AG09309 (cell line): ENCODE data around the gene APOBEC3G.

Experiments
- DNase-seq: peaks from one replicate; pipeline ENCODE4 v3.0.0-alpha.2; 2010; ENCODE audit warnings: low read depth
- H3K4me3 ChIP-seq: 2 replicates; pipeline ENCODE4 v1.5.1; 2011; ENCODE audit warnings: mild to moderate bottlenecking, low read depth, low read length, moderate library complexity; ENCODE audit not compliant: control insufficient read depth
- TF ChIP-seq, protein P1 (sequence below): IDR thresholded peaks from 2 replicates; pipeline ENCODE4 v1.5.1; 2011; ENCODE audit warnings: mild to moderate bottlenecking, low read depth, low read length, inconsistent platforms; ENCODE audit not compliant: insufficient read depth, control insufficient read depth; ENCODE audit errors: missing control alignments

The APOBEC3G gene

GRCh38 chr22:39094717-39095389, 17.8 kb downstream of the APOBEC3G start:
- DNase-seq: no peak
- TF ChIP-seq, protein P1, sequence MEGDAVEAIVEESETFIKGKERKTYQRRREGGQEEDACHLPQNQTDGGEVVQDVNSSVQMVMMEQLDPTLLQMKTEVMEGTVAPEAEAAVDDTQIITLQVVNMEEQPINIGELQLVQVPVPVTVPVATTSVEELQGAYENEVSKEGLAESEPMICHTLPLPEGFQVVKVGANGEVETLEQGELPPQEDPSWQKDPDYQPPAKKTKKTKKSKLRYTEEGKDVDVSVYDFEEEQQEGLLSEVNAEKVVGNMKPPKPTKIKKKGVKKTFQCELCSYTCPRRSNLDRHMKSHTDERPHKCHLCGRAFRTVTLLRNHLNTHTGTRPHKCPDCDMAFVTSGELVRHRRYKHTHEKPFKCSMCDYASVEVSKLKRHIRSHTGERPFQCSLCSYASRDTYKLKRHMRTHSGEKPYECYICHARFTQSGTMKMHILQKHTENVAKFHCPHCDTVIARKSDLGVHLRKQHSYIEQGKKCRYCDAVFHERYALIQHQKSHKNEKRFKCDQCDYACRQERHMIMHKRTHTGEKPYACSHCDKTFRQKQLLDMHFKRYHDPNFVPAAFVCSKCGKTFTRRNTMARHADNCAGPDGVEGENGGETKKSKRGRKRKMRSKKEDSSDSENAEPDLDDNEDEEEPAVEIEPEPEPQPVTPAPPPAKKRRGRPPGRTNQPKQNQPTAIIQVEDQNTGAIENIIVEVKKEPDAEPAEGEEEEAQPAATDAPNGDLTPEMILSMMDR: no peak
- H3K4me3 ChIP-seq: no peak overlapping the region

GRCh38 chr22:39095971-39096370, 18.9 kb downstream of the APOBEC3G start:
- H3K4me3 ChIP-seq: no peak overlapping the region
- TF ChIP-seq, protein P1: no peak
- no peak for DNase-seq

DNA sequence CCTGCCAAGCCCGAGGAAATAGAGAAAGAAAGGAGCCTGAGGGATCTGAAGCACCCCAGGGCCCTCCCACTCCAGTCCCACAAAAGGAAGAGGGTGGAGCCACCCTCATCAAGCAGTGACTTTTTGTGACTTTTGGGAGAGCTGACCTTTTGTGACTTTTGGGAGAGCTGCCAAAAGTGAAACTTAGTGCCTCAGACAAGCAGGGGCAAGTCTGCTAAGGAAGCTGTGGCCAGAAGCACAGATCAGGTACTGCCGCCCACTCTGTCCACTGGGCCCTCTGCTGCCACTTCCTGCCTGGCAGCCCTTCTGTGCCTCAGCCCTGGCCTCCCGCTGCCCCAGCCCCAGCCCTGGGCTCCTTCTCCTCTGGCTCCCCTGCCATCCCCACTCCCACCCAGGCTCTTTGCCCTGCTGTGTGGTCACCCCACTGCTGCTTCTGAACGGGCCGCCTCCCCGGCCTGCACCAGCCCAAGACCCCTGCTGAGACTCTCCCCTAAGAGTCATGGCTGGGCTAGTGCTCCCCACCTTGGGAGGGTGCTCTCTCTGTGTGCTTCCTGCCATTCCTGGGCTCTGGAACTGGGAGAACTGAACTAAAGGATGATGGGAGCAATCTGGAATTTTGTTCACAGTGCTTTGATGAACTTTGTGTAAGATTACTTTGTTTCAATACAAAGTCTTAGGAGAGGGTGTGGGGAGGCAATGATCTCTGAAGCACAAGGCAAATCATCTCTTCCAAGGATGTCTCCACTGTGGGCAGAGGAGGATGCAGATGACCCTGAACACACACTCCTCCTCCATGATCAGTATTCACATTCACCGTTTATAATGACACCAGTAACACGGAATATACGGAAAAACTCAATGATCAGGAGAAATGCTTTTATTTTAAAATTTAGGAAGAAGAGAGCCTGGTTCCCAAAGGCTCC, 20.3 kb downstream of the APOBEC3G start, which contains the start of gene APOBEC3H:
Gene APOBEC3H, plus strand, starts transcription at position 147 of the 923 bp plus-strand sequence. CDS start 3,035 bp downstream, outside the sequence.
- H3K4me3 ChIP-seq: no peak within 1 kb of the TSS
- TF ChIP-seq, protein P1: no peak
- no peak for DNase-seq

- no peak overlapping the region for H3K4me3 ChIP-seq
- no peak for DNase-seq
- TF ChIP-seq, protein P1: no peak
These were observed 21.0 kb downstream of the APOBEC3G start for GRCh38 chr22:39098026-39098425.

DNA sequence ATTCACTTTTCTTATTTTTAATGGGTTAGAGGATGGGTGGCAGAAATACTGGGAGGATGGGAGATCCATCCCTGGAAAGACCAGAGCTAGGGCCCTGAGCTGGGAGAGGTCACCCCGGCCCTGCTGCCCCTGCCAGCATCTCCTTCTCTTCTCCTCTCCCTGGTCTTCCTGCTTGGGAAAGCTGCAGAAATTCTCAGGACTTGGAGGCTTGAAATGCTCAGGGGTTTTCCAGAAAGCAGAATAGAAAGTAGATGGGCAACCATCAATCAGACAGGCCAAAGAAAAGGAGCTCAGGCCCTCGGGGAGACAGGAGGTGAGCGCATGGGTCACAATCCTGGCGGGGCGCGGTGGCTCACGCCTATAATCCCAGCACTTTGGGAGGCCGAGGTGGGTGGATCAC, 21.5 kb downstream of the APOBEC3G start:
- DNase-seq: no peak
- TF ChIP-seq, protein P1: no peak
- no peak overlapping the region for H3K4me3 ChIP-seq

DNA sequence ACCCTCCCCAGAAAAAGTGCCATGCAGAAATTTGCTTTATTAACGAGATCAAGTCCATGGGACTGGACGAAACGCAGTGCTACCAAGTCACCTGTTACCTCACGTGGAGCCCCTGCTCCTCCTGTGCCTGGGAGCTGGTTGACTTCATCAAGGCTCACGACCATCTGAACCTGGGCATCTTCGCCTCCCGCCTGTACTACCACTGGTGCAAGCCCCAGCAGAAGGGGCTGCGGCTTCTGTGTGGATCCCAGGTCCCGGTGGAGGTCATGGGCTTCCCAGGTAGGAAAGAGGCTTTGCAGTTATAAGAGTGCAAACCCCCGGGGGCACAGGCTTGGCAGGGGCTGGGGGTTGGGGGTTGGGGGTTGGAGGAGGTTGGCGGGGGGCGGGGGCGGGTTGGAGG, 24.2 kb downstream of the APOBEC3G start:
- no peak overlapping the region for H3K4me3 ChIP-seq
- TF ChIP-seq, protein P1: no peak
- no peak for DNase-seq
